ENCODE data around the gene TMPRSS3.

DNA sequence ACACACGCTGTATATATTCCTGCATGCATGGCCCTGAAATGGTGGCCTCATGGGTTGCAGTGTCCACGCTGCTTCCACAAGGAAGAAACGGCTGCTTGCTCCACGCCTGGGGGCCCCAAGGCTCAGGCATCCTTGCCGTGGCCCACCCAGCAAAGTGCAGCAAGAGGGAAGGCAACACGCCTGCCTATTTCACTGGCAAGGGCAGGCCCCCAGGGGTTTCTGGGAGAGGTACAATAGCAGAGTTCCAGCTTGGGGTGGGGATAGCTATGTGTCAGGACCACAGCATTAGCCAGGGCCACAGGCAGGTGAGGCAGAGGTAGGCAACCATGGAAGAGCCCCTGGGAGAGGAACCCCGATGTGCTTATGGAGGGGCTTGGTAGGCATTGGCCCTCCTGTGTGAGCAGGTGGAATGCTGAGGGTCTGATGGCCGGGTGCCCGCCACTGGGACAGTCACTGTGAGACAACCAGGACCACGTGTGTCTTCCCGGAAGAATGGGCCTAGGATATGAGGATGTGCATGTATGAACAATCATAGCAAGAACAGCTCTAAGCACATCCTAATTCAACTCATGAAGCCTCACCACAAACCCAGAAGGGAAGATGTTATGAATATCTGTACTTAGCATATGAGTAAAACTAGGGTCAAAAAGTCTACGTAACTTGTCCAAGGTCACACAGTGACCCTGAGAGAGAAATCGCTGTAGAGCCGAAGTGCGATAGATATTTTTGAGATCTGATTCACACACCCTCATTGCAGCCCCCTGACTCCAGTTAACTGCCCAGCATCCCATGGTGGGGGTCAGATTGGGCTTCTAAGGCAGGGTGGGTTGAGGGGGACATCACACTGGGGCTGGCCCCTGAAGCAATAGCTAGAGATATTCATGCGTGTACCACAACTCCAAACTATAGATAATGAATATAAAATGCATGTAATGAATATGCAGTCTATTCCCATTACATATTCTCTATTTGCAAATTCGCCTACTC is 56.8 kb downstream of the TMPRSS3 start:
- TF ChIP-seq, protein P1, sequence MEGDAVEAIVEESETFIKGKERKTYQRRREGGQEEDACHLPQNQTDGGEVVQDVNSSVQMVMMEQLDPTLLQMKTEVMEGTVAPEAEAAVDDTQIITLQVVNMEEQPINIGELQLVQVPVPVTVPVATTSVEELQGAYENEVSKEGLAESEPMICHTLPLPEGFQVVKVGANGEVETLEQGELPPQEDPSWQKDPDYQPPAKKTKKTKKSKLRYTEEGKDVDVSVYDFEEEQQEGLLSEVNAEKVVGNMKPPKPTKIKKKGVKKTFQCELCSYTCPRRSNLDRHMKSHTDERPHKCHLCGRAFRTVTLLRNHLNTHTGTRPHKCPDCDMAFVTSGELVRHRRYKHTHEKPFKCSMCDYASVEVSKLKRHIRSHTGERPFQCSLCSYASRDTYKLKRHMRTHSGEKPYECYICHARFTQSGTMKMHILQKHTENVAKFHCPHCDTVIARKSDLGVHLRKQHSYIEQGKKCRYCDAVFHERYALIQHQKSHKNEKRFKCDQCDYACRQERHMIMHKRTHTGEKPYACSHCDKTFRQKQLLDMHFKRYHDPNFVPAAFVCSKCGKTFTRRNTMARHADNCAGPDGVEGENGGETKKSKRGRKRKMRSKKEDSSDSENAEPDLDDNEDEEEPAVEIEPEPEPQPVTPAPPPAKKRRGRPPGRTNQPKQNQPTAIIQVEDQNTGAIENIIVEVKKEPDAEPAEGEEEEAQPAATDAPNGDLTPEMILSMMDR (IDR thresholded peaks at IDR 0.05 in 8 of 11, conservative IDR thresholded peaks at IDR 0.05 in 3 of 11), result no peak
- TF ChIP-seq POLR2A (IDR thresholded peaks at IDR 0.05), result no peak

Measured in spleen (tissue), 7 donors.